GM10266 (cell line): ENCODE measurements around the gene XRCC2.
"Not testable (repeated sequence)": the region's sequence is repeated elsewhere in the genome, so short reads cannot be mapped to it uniquely, and the experiment has no call there.

Experiments
- DNase-seq: peaks from one replicate; pipeline ENCODE4 v3.0.0; 2012; ENCODE audit errors: extremely low spot score
- TF ChIP-seq, protein P1 (sequence below): IDR thresholded peaks from 2 replicates; pipeline ENCODE4 v1.5.1; 2012; ENCODE audit warnings: mild to moderate bottlenecking, low read depth; ENCODE audit not compliant: control insufficient read depth, insufficient read depth; ENCODE audit errors: missing control alignments

The XRCC2 gene

DNA sequence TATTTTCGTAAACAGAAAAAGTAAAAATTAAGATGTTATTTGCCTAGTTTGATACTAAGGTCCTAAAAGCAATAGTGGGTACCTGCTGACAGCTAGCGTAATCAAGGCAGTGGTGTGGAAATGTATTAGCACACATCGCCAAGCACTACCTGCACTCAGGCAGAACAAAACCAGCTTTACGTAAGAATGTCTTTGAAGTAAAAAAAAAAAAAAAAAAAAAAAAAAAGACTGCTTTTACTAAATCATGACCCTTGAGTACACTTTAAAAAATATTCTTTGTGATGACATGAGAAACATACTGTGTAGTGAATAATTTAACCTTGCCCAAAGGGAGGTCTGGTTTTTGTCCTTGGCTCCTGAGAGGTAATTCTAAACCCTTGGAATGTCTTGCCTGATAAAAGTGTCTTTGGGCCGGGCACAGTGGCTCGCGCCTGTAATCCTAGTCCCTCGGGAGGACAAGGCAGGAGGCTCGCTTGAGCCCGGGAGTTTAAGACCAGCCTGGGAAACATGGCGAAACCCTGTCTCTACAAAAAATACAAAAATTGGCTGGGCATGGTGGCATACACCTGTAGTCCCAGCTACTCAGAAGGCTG, 12.7 kb downstream of the XRCC2 start:
- DNase-seq, result no peak
- TF ChIP-seq, protein P1, sequence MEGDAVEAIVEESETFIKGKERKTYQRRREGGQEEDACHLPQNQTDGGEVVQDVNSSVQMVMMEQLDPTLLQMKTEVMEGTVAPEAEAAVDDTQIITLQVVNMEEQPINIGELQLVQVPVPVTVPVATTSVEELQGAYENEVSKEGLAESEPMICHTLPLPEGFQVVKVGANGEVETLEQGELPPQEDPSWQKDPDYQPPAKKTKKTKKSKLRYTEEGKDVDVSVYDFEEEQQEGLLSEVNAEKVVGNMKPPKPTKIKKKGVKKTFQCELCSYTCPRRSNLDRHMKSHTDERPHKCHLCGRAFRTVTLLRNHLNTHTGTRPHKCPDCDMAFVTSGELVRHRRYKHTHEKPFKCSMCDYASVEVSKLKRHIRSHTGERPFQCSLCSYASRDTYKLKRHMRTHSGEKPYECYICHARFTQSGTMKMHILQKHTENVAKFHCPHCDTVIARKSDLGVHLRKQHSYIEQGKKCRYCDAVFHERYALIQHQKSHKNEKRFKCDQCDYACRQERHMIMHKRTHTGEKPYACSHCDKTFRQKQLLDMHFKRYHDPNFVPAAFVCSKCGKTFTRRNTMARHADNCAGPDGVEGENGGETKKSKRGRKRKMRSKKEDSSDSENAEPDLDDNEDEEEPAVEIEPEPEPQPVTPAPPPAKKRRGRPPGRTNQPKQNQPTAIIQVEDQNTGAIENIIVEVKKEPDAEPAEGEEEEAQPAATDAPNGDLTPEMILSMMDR, result no peak

- DNase-seq, result no peak
- TF ChIP-seq, protein P1, result no peak
Measured at GRCh38 chr7:152661479-152661878, 14.5 kb downstream of the XRCC2 start.

- TF ChIP-seq, protein P1, result no peak
- no peak for DNase-seq
Measured at GRCh38 chr7:152660021-152660420, 15.9 kb downstream of the XRCC2 start.

DNA sequence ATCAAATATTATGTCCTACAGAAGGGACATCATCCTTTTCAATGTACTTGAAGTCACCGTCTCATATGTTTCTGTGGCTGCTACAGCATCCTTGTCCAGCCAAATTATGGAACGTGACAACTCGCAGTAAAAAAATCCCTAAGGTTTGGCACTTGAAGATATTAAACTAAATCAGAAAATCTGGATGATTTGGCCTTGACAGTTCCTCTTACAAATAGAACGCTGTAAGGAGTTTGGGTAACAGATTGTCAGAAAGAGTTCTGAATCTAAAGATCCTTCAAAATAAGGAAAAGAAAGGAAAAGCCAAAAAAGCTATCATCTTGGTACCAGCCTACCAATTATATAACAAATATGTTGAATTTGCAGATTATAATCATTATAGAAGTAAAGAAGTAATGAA, 21.0 kb downstream of the XRCC2 start:
- DNase-seq, result no peak
- TF ChIP-seq, protein P1, result no peak

- DNase-seq, result no peak
- TF ChIP-seq, protein P1, result no peak
Measured at GRCh38 chr7:152649220-152649619, 26.7 kb downstream of the XRCC2 start.

DNA sequence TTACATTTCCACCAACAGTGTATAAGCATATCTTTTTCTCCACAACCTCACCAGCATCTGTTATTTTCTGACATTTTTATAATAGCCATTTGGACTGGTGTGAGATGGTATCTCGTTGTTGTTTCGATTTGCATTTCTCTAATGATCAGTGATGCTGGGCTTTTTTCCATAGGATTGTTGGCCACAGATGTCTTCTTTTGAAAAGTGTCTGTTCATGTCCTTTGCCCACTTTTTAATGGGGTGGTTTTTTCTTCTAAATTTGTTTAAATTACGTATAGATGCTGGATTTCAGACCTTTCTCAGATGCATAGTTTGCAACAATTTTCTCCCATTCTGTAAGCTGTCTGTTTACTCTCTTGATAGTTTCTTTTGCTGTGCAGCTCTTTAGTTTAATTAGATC, 28.9 kb downstream of the XRCC2 start:
- no peak for DNase-seq
- TF ChIP-seq, protein P1, result no peak

- not testable (repeated sequence) for DNase-seq
Measured at GRCh38 chr7:152646579-152646978, 29.4 kb downstream of the XRCC2 start.
